Keratinocyte (primary cell): ENCODE results near the gene MYO7B.

Experiments
- EZH2 ChIP-seq: IDR thresholded peaks from one replicate; pipeline ENCODE4 v1.6.1; 2012; ENCODE audit warnings: inconsistent platforms, mild to moderate bottlenecking, low read length, moderate library complexity
- TF ChIP-seq, protein P1 (sequence below), 3 experiments: IDR thresholded peaks in 1 of 3; conservative IDR thresholded peaks in 1 of 3; optimal IDR thresholded peaks in 1 of 3; 2 replicates in 2 of 3; 3 replicates in 1 of 3; pipeline versions ENCODE3 to v1.5.1; 2011; ENCODE audit warnings: low read length in 3 of 3, mild to moderate bottlenecking in 3 of 3, moderate library complexity in 2 of 3, control low read depth in 1 of 3, inconsistent platforms in 1 of 3; ENCODE audit not compliant: insufficient read depth in 2 of 3; ENCODE audit errors: extremely low read depth in 1 of 3

DNA sequence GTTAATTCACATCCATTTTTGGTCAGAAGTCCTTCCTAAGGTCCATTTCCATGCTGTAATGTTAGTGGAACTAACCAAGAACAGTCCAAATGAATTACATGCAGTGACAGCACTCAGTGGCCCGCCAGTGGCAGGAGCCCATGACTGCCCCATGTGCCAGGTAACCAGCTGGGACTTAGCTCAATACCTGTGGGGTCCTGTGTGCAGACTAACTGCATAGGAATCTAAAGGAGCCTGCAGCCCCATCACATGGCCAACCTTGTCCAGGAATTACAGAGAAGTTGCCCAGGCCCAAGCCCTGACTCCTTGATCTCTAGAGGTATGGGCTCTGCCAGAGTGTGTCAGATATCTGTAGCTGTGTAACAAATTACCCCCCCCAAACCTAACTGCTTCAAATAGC lies 75.1 kb downstream of the MYO7B start:
- no peak for TF ChIP-seq EZH2
- TF ChIP-seq, protein P1, sequence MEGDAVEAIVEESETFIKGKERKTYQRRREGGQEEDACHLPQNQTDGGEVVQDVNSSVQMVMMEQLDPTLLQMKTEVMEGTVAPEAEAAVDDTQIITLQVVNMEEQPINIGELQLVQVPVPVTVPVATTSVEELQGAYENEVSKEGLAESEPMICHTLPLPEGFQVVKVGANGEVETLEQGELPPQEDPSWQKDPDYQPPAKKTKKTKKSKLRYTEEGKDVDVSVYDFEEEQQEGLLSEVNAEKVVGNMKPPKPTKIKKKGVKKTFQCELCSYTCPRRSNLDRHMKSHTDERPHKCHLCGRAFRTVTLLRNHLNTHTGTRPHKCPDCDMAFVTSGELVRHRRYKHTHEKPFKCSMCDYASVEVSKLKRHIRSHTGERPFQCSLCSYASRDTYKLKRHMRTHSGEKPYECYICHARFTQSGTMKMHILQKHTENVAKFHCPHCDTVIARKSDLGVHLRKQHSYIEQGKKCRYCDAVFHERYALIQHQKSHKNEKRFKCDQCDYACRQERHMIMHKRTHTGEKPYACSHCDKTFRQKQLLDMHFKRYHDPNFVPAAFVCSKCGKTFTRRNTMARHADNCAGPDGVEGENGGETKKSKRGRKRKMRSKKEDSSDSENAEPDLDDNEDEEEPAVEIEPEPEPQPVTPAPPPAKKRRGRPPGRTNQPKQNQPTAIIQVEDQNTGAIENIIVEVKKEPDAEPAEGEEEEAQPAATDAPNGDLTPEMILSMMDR (optimal IDR thresholded peaks at IDR 0.05 in 1 of 3, IDR thresholded peaks at IDR 0.05 in 1 of 3, conservative IDR thresholded peaks at IDR 0.05 in 1 of 3; ENCODE audit: extremely low read depth in 1 of 3, insufficient read depth in 2 of 3, low read length in 3 of 3) = no peak
